Subcutaneous abdominal adipose tissue (tissue), 5 donors: ENCODE data around the gene ARL6IP6.

Experiments used
- H3K27ac ChIP-seq: one replicate; pipeline ENCODE4 v1.7.0; 2013; ENCODE audit warnings: low read depth, mild to moderate bottlenecking, inconsistent platforms, low read length, moderate library complexity
- H3K27me3 ChIP-seq, 5 donors: one replicate each; pipeline ENCODE4 v1.7.0; 2013; ENCODE audit warnings: low read length in 5 of 5, inconsistent platforms in 1 of 5; ENCODE audit not compliant: control insufficient read depth in 5 of 5, insufficient read depth in 4 of 5
- H3K36me3 ChIP-seq, 5 donors: one replicate each; pipeline ENCODE4 v1.7.0; 2013; ENCODE audit warnings: low read length in 5 of 5; ENCODE audit not compliant: control insufficient read depth in 5 of 5, insufficient read depth in 5 of 5
- H3K4me1 ChIP-seq, 5 donors: one replicate each; pipeline ENCODE4 v1.7.0; 2013; ENCODE audit warnings: low read length in 5 of 5, mild to moderate bottlenecking in 3 of 5, moderate library complexity in 1 of 5; ENCODE audit not compliant: control insufficient read depth in 5 of 5, insufficient read depth in 5 of 5
- H3K4me3 ChIP-seq, 5 donors: one replicate each; pipeline ENCODE4 v1.7.0; 2013; ENCODE audit warnings: low read length in 5 of 5, low read depth in 1 of 5
- H3K9ac ChIP-seq, 5 donors: one replicate each; pipeline ENCODE4 v1.7.0; 2013; ENCODE audit warnings: low read length in 5 of 5, mild to moderate bottlenecking in 4 of 5, moderate library complexity in 3 of 5
- H3K9me3 ChIP-seq, 5 donors: one replicate each; pipeline ENCODE4 v1.7.0; 2013; ENCODE audit warnings: low read length in 5 of 5; ENCODE audit not compliant: control insufficient read depth in 5 of 5
- donor health status: healthy.
- donor health status: healthy.
- donor health status: healthy.
- donor health status: healthy.
- donor health status: healthy.

ARL6IP6 gene

DNA sequence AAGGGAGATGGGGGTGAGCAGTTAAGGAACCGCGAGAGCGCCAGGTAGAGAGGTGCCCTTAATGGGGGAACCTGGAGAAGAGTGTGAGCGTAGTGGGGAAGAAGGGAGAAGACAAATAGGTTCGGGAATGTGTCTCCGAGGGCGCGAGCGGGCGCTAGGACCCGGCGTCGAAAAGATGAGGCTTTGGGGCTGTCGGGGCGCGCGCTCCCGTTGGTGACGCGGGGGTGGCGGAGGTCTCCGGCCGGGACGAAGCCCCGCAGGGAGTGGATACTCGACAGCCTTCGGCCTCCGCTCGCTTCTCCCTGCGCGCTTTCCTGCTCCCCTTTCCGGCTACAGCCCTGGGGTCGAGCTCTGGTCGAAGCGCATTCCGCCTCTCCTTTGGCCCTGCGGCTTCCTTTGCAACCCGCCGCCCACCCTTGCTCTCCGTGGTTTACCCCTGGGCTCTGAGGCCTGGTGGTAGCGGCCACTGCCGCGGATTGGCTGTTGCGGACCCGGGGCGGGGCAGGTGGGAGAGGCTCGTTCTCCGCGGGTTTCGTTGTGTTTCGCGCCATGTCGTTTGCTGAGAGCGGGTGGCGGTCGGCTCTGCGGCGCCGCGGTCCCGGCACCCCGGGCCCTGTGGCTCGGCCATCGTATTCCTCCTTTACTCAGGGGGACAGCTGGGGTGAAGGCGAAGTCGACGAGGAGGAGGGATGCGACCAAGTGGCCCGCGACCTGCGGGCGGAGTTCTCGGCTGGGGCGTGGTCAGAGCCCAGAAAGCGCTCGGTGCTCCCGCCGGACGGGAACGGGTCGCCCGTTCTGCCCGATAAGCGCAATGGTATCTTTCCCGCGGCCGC lies at the start of gene ARL6IP6:
Gene ARL6IP6, plus strand, starts transcription at position 545 of the 833 bp plus-strand sequence. Its CDS starts 5 bp downstream, at position 550.
- H3K9ac ChIP-seq, result peak within 1 kb of the TSS; percentile 64 to 99 (median 95)
- H3K4me3 ChIP-seq, result peak within 1 kb of the TSS; percentile 95 to 100 (median 98)
- peaks cover 0 to 37% (median 31%) of the 10 kb centered on the region in 5 donors for H3K4me1 ChIP-seq
- peaks cover 5 to 15% (median 7%) of the 10 kb centered on the region in 5 donors for H3K36me3 ChIP-seq
- no peaks in the 10 kb centered on the region for H3K27me3 ChIP-seq
- no peaks in the 10 kb centered on the region for H3K9me3 ChIP-seq
- peak within 1 kb of the TSS; percentile 95 for H3K27ac ChIP-seq

DNA sequence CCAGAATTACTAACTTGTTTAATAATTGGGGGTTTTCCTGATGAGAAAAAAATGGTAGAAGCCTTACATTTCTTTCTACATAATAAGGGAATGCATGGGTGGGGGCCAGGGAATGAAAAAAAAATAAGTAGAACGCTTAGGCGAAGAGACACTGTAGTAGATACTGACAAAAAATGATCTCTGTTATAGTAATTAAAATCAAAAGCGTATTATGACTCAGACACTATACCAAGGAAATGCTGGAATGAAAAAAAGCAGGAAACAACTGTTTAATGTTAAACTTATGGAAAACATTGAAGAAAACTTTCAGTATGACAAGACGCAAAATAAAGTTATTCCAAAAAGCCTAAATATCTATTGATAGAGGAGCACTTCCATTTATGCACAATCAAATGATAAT lies 44.1 kb upstream of the ARL6IP6 start:
- Histone ChIP-seq H3K4me1 (no peaks in the 10 kb centered on the region), H3K4me3 (no peak overlapping the region), H3K9me3 (no peaks in the 10 kb centered on the region), H3K27me3 (no peaks in the 10 kb centered on the region), H3K9ac (no peak overlapping the region), H3K27ac (no peak overlapping the region), H3K36me3 (peaks cover 41 to 78% (median 63%) of the 10 kb centered on the region in 5 donors)

DNA sequence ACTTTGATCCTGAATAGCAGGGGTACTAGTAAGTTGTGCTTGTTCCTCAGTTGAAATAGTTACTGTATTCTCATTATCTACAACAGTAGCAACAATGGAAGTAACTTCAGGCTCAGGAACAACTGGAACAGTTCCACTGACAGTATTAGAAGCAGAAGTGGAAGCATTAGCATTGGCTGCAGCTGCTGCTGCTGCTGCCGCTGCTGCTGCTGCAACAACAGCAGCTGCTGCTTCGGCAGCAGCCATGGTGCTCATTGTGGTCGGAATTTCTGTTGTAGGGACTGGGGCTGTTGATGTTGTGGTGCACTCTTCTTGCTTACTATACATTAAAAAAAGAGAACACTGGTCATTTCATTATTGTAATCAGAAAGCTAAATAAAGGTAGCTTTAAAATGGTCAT lies 42.0 kb upstream of the ARL6IP6 start:
- Histone ChIP-seq H3K4me1 (no peaks in the 10 kb centered on the region), H3K27me3 (no peaks in the 10 kb centered on the region), H3K9ac (no peak overlapping the region), H3K27ac (no peak overlapping the region), H3K9me3 (no peaks in the 10 kb centered on the region), H3K4me3 (no peak overlapping the region), H3K36me3 (peaks cover 35 to 71% (median 59%) of the 10 kb centered on the region in 5 donors)

DNA sequence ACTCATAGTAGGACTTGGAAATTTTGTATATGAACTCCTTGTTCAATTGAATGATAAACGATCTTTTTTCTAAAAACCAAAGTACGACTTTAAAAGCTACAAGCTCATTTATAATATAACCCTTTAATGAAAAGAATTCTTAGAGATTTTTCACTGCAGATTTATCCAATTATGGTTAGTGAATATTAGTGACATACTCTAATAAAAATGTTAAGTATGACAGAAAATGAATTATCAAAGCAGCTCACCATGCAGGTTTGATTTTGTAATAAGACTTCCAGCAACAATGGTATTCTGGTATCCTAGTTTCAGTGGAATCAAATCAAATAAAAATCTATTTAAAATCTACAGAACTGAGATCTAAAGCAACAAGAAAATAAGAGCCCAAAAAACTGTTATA lies 39.6 kb upstream of the ARL6IP6 start:
- Histone ChIP-seq H3K36me3 (peaks cover 27 to 56% (median 49%) of the 10 kb centered on the region in 5 donors), H3K9ac (no peak overlapping the region), H3K9me3 (no peaks in the 10 kb centered on the region), H3K27ac (no peak overlapping the region), H3K4me3 (no peak overlapping the region), H3K27me3 (no peaks in the 10 kb centered on the region), H3K4me1 (no peaks in the 10 kb centered on the region)

DNA sequence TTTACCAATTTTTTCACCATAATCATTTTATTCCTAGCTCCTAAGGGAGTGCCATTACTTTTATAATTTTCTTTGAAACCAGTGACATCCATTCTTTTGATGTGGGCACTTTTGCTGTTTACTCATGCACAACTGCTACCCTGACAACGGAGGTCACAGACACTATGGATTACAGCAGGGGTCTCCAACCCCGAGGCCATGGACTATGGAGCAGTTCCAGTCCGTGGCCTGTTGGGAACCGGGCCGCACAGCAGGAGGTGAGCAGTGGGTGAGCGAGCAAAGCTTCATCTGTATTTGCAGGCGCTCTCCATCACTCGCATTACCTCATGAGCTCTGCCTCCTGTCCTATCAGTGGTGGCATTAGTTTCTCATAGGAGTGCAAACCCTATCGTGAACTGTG lies 35.8 kb upstream of the ARL6IP6 start:
- Histone ChIP-seq H3K9ac (no peak overlapping the region), H3K27me3 (no peaks in the 10 kb centered on the region)

DNA sequence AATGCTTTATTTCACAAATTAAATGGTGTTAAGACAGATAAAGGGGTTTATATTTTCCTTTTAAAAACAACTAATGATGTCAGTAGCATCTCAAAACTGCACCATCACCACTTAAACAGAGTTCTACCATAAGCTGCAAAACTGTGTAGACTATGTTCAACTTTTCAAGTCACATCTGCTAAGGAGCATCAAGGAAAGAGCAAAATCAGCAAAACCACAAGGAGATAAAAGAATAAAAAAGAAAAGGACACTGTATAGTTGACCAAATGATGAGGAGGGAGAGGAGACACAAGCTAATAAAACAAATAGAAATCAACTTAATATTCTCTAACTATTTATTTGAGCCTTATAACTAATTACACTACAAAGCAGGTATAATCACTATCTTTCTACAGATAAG lies 35.0 kb upstream of the ARL6IP6 start:
- H3K27ac ChIP-seq, result no peak overlapping the region
- no peaks in the 10 kb centered on the region for H3K27me3 ChIP-seq
- no peak overlapping the region for H3K4me3 ChIP-seq
- peaks cover 10 to 27% (median 15%) of the 10 kb centered on the region in 5 donors for H3K36me3 ChIP-seq
- no peaks in the 10 kb centered on the region for H3K4me1 ChIP-seq
- H3K9me3 ChIP-seq, result no peaks in the 10 kb centered on the region
- H3K9ac ChIP-seq, result no peak overlapping the region

More for the DNA sequence above, 35.8 kb upstream of the ARL6IP6 start:
- Histone ChIP-seq H3K36me3 (peaks cover 10 to 33% (median 18%) of the 10 kb centered on the region in 5 donors), H3K27ac (no peak overlapping the region), H3K4me1 (no peaks in the 10 kb centered on the region), H3K4me3 (no peak overlapping the region), H3K9me3 (no peaks in the 10 kb centered on the region)

DNA sequence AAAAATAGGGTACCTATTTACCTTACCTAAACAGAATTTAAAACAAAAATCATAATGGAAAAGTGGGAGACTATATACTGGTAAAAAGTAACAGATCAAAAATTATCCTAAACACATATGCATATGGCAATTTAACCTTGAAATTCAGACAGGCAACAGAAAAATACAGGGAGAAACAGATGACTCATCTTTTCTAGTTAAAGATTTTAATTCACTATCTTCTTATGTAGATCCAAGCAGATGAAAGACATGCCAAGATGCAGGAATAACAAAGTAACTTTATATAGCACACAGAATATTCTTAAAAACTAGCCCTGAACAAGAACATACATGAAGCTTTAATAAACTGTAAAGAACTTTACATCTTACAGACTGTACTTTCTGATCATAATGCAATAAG lies 32.1 kb upstream of the ARL6IP6 start:
- Histone ChIP-seq H3K27me3 (no peaks in the 10 kb centered on the region), H3K4me3 (no peak overlapping the region), H3K9me3 (no peaks in the 10 kb centered on the region), H3K36me3 (peaks cover 0 to 11% (median 4%) of the 10 kb centered on the region in 5 donors), H3K9ac (no peak overlapping the region), H3K27ac (no peak overlapping the region), H3K4me1 (no peaks in the 10 kb centered on the region)

DNA sequence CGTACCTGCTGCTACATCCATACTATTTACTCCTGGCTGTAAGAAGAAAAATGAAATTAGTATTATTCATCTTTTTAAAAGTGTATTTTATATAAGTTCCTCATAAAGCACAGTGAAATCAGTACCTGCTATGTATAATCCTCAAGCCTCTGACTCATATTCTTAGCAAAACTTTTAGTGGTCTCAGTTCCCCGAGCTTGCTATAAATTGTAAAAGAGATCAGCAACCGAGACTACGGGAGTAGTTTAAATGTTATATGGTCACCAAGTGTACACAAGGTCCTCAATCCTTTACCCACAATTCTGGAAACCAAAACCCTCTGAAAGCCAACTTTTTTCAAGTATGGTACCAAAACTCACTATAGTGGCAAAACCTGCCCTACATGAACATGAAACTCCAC lies 25.4 kb upstream of the ARL6IP6 start:
- H3K9me3 ChIP-seq, result no peaks in the 10 kb centered on the region
- no peak overlapping the region for H3K4me3 ChIP-seq
- peaks cover 0 to 5% (median 0%) of the 10 kb centered on the region in 5 donors for H3K4me1 ChIP-seq
- no peak overlapping the region for H3K9ac ChIP-seq
- peaks cover 3 to 17% (median 6%) of the 10 kb centered on the region in 5 donors for H3K36me3 ChIP-seq
- peak overlapping the region; percentile 69 for H3K27ac ChIP-seq
- H3K27me3 ChIP-seq, result no peaks in the 10 kb centered on the region

DNA sequence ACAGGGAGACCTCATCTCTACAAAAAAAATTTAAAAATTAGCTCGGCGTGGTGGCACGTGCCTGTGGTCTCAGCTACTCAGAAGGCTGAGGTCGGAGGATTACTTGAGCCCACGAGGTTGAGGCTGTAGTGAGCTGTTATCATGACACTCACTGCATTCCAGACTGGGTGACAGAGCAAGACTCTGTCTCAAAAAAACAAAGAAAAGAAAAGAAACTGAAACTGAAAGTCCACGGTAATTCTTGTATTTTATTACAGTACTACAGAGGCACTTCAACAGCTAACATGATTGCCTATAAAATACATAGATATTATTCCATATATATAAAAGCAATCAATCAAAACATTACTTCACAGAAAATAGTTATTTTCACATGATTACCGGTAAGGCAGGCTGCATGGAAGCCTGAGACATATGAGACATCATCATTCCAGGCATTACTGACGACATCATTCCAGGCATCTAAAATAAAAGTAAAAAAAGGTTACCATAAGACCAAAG lies 24.2 kb upstream of the ARL6IP6 start:
- peak overlapping the region; percentile 9 to 62 (median 47) for H3K4me3 ChIP-seq

DNA sequence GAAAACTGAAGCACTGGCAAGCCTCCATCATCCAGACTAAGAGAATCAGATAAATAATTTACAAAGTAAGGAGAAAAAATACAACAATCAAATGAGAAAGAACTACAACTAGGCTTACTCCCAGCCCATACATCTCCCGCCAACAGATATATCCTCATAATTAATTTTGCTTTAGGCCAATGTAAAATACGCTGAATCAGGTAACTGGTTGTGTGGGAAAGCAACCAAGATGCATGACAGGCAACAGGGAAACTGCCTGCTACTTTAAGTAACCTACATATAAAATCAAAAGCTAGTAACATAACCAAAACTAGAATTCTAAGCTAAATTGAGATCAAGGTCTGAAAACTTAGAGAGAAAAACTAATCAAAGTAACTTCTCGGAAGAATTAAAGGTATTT lies 22.7 kb upstream of the ARL6IP6 start:
- Histone ChIP-seq H3K36me3 (peaks cover 3 to 17% (median 6%) of the 10 kb centered on the region in 5 donors), H3K4me1 (peaks cover 0 to 5% (median 0%) of the 10 kb centered on the region in 5 donors), H3K9me3 (no peaks in the 10 kb centered on the region), H3K27ac (no peak overlapping the region), H3K9ac (peak overlapping the region in 1 of 5 donors; percentile 21), H3K4me3 (no peak overlapping the region), H3K27me3 (no peaks in the 10 kb centered on the region)

More for the DNA sequence above, 24.2 kb upstream of the ARL6IP6 start:
- H3K36me3 ChIP-seq, result peaks cover 3 to 17% (median 6%) of the 10 kb centered on the region in 5 donors
- peak overlapping the region; percentile 69 for H3K27ac ChIP-seq
- H3K4me1 ChIP-seq, result peaks cover 0 to 5% (median 0%) of the 10 kb centered on the region in 5 donors
- no peaks in the 10 kb centered on the region for H3K9me3 ChIP-seq
- H3K27me3 ChIP-seq, result no peaks in the 10 kb centered on the region
- H3K9ac ChIP-seq, result peak overlapping the region; percentile 21 to 68 (median 58)
